K562 (cell line): ENCODE results near the gene CDC20. TPM values are rescaled to one million over a fixed set of nuclear protein-coding genes. Genes with fewer than 3 reads are reported as not detected.
A peak's percentile ranks its signal among the peaks of the same experiment; 100 is the strongest.

ENCODE experiments used
- ASH1L ChIP-seq: fragments of 450-650 bp; IDR thresholded peaks from 2 replicates; pipeline ENCODE4 v1.6.1; 2018; ENCODE audit warnings: borderline replicate concordance, mild to moderate bottlenecking, low read depth; ENCODE audit not compliant: partially characterized antibody
- BCOR ChIP-seq: fragments of 450-650 bp; IDR thresholded peaks from 2 replicates; pipeline ENCODE4 v1.6.1; 2016
- CBFA2T2 ChIP-seq: fragments of 450-650 bp; conservative IDR thresholded peaks from 2 replicates; pipeline ENCODE4 v1.6.1; 2017; ENCODE audit warnings: mild to moderate bottlenecking
- ERF ChIP-seq: fragments of 450-650 bp; formaldehyde crosslinking; IDR thresholded peaks from 2 replicates; pipeline ENCODE4 v1.4.0; 2020; ENCODE audit warnings: mild to moderate bottlenecking, mixed read lengths
- HEY1 ChIP-seq: fragments of 250-450 bp; sonication (Bioruptor Pico); IDR thresholded peaks from 2 replicates; pipeline ENCODE4 v1.5.0; 2020; ENCODE audit warnings: mild to moderate bottlenecking, moderate library complexity, borderline replicate concordance
- ILF3 ChIP-seq: fragments of 450-650 bp; IDR thresholded peaks from 2 replicates; pipeline ENCODE4 v1.6.1; 2018; ENCODE audit warnings: antibody characterized with exemption, mild to moderate bottlenecking, moderate library complexity, borderline replicate concordance
- KAT7 ChIP-seq: sonication (generic); formaldehyde crosslinking; IDR thresholded peaks from 2 replicates; pipeline ENCODE4 v1.8.0; 2022; ENCODE audit warnings: missing genetic modification reagents, mild to moderate bottlenecking, borderline replicate concordance
- KHSRP ChIP-seq: fragments of 450-650 bp; IDR thresholded peaks from 2 replicates; pipeline ENCODE4 v1.6.1; 2017
- KLF10 ChIP-seq: fragments of 250-450 bp; sonication (Bioruptor Pico); IDR thresholded peaks from 2 replicates; pipeline ENCODE4 v1.6.1; 2021; ENCODE audit warnings: matching md5 sums
- POLR2AphosphoS2 ChIP-seq: IDR thresholded peaks from 2 replicates; pipeline ENCODE4 v1.6.1; 2012; ENCODE audit warnings: low read length, improper control_type of control experiment
- STAT6 ChIP-seq: sonication (generic); formaldehyde crosslinking; IDR thresholded peaks from 2 replicates; pipeline ENCODE4 v1.8.1; 2023; ENCODE audit warnings: mild to moderate bottlenecking, missing genetic modification reagents
- XRCC3 ChIP-seq: fragments of 450-650 bp; IDR thresholded peaks from 2 replicates; pipeline ENCODE4 v1.6.1; 2017; ENCODE audit warnings: mild to moderate bottlenecking, moderate library complexity
- ZBTB7A ChIP-seq: IDR thresholded peaks from 2 replicates; pipeline ENCODE4 v1.6.1; 2011; ENCODE audit warnings: low read depth, mild to moderate bottlenecking, low read length, moderate library complexity, borderline replicate concordance; ENCODE audit not compliant: control insufficient read depth
- ZNF316 ChIP-seq: fragments of 450-650 bp; IDR thresholded peaks from 2 replicates; pipeline ENCODE4 v1.6.1; 2016
- ZNF384 ChIP-seq: IDR thresholded peaks from 2 replicates; pipeline ENCODE4 v1.6.1; 2012; ENCODE audit warnings: low read depth, low read length, improper control_type of control experiment
- ZNF395 ChIP-seq: fragments of 200-800 bp; sonication (Bioruptor generic); IDR thresholded peaks from 2 replicates; pipeline ENCODE4 v1.6.1; 2017; ENCODE audit warnings: missing genetic modification characterization, missing compliant biosample characterization
- polyA plus RNA-seq, 8 experiments: library from polyadenylated mRNA; depleted of rRNA in 4 of 8; stranded (reverse) in 5 of 8; unstranded in 3 of 8; fragments of >200 nt; fragmentation: Nextera tagmentation in 2 of 8; fragmentation: Illumina TruSeq in 1 of 8; extraction: Ambion mirVana in 2 of 8; extraction: Trizol in 1 of 8; gene quantifications; 2 replicates each; pipeline versions ENCODE4 v1.2.1 to v1.2.3, GENCODE V29; 2011 to 2014; ENCODE audit warnings: inconsistent platforms in 1 of 8, missing spikeins in 1 of 8
- total RNA-seq, 7 experiments: library from RNA; depleted of rRNA in 6 of 7; stranded (reverse); fragments of >200 nt in 6 of 7; fragmentation: Illumina TruSeq in 2 of 7; extraction: Trizol in 2 of 7; gene quantifications; 2 replicates each; pipeline versions ENCODE4 v1.2.1 to v1.2.3, GENCODE V29; 2011 to 2021; ENCODE audit warnings: low replicate concordance in 1 of 7
- TF ChIP-seq, protein P1 (sequence below): fragments of 250-450 bp; sonication (Bioruptor Pico); IDR thresholded peaks from 2 replicates; pipeline ENCODE4 v1.8.0; 2021; ENCODE audit warnings: moderate library complexity, mild to moderate bottlenecking, inconsistent platforms
- TF ChIP-seq, protein P2 (sequence below): sonication (generic); formaldehyde crosslinking; IDR thresholded peaks from 2 replicates; pipeline ENCODE4 v1.8.0; 2022; ENCODE audit warnings: mild to moderate bottlenecking, missing genetic modification reagents
- TF ChIP-seq, protein P3 (sequence below): IDR thresholded peaks from 2 replicates; pipeline ENCODE4 v1.6.1; 2014; ENCODE audit warnings: antibody characterized with exemption

Gene CDC20
- total and polyA plus RNA-seq, 9 of the 15 experiments (the other 6 are each of a cell fraction or from before 2014, with no cell fraction given): 45.2 to 224 (median 121) TPM

DNA sequence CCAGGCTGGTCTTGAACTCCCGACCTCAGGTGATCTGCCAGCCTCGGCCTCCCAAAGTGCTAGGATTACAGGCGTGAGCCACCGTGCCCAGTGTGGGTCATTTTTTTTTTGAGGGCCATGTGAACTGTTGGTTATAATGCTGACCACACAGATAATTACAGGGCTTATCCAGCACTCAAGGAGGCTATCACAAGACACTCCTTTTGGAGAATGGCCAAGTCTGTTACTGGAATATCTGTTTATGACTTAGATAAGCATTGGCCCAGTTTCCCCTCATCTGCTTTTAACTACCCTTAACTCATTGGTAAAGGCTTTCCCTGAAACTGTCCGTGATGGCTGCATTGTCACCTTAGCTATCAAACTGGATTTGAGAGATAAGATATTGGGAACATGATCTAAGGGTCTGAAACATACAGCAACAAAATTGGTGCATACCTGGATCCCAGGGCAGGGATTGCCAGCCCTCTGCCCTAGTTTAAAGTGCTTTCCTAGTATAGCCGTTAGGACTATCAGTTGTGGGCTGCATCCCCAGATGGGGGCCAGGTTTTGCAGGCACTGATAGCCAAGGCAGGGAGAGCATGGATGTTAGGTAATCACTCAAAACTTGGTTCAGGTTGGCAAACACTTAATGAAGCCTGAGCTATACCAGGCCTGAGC is 46.6 kb downstream of the CDC20 start (continued):
- no peak for TF ChIP-seq KAT7 (CRISPR knock-in tag)
- TF ChIP-seq ERF: no peak
- TF ChIP-seq CBFA2T2: peak; percentile 88
- no peak for TF ChIP-seq POLR2AphosphoS2
- TF ChIP-seq ZNF316: peak; percentile 98
- TF ChIP-seq HEY1 (CRISPR knock-in tag): peak; percentile 3; the same call in 1 of the 2 replicates
- peak; percentile 41; the same call in 1 of the 2 replicates for TF ChIP-seq ZNF395 (CRISPR knock-in tag)
- TF ChIP-seq KHSRP: no peak
- no peak for TF ChIP-seq XRCC3
- TF ChIP-seq, protein P1, sequence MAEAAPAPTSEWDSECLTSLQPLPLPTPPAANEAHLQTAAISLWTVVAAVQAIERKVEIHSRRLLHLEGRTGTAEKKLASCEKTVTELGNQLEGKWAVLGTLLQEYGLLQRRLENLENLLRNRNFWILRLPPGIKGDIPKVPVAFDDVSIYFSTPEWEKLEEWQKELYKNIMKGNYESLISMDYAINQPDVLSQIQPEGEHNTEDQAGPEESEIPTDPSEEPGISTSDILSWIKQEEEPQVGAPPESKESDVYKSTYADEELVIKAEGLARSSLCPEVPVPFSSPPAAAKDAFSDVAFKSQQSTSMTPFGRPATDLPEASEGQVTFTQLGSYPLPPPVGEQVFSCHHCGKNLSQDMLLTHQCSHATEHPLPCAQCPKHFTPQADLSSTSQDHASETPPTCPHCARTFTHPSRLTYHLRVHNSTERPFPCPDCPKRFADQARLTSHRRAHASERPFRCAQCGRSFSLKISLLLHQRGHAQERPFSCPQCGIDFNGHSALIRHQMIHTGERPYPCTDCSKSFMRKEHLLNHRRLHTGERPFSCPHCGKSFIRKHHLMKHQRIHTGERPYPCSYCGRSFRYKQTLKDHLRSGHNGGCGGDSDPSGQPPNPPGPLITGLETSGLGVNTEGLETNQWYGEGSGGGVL (CRISPR knock-in tag): no peak
- TF ChIP-seq ASH1L: no peak
- TF ChIP-seq KLF10: no peak
- TF ChIP-seq BCOR: peak; percentile 87
- TF ChIP-seq, protein P2, sequence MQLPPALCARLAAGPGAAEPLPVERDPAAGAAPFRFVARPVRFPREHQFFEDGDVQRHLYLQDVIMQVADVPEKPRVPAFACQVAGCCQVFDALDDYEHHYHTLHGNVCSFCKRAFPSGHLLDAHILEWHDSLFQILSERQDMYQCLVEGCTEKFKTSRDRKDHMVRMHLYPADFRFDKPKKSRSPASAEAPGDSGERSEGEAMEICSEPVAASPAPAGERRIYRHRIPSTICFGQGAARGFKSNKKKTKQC (CRISPR knock-in tag): no peak
- no peak for TF ChIP-seq STAT6 (CRISPR knock-in tag)
- TF ChIP-seq, protein P3, sequence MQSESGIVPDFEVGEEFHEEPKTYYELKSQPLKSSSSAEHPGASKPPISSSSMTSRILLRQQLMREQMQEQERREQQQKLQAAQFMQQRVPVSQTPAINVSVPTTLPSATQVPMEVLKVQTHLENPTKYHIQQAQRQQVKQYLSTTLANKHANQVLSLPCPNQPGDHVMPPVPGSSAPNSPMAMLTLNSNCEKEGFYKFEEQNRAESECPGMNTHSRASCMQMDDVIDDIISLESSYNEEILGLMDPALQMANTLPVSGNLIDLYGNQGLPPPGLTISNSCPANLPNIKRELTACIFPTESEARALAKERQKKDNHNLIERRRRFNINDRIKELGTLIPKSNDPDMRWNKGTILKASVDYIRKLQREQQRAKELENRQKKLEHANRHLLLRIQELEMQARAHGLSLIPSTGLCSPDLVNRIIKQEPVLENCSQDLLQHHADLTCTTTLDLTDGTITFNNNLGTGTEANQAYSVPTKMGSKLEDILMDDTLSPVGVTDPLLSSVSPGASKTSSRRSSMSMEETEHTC: peak; percentile 94
- TF ChIP-seq ZBTB7A: no peak
- TF ChIP-seq ILF3: no peak
- peak; percentile 86 for TF ChIP-seq ZNF384
